DMS53 treated with DMSO at 0.1 percent for 48 hours (cell line): Measurements from ENCODE around the gene SLCO2B1.

Experiments used
- DNase-seq: peaks from one replicate; lab custom pipeline; 2025; ENCODE audit not compliant: unreplicated experiment; lab: John Stamatoyannopoulos, UW

Gene SLCO2B1

DNA sequence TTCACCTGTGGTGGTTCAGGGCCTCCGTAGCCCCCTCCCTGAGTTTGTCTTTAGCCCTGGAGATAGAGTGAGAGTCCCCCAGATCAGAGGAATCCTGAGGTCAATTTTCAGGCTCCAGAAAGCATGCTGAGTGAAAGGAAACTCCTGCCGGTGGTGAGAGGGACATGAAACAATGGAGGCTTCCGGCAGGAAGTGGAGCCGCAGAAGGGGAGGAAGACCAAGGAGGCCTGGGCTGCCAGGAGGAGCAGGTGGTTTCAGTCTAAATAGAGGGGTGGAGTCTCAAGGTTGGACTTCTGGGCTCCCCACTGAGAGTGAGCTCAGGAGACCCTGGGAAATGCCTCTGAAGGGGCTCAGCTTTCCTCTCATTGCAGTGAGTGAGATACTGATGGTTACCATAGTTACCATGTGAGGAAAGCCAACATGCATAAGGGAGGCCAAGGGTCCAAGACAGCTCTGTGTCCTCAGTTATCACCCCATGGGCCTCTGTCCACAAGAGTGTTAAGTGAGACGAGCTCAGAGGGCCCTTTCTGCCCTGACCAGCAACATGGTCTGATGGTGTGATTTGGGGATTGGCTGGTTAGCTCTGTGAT, 10.7 kb downstream of the SLCO2B1 start:
- no peak for DNase-seq

DNA sequence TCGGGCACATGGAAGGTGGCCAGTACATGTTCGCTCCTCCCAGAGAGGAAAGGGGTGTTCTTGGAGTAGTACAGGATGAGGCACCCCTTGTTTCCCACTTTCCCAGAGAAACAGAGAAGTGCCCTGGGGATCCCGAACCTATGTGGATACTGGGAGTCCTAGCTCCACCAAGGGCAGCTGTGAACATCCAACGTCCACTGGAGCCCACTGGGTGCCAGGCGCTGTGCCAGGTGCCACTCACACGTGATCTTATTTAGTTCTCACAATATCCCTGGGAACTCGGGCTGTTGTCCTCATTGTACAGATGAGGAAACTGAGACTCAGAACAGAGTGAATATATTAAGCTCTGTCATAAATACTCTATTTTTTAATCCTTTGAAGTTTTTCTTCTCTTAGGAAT, 12.0 kb downstream of the SLCO2B1 start:
- no peak for DNase-seq

DNA sequence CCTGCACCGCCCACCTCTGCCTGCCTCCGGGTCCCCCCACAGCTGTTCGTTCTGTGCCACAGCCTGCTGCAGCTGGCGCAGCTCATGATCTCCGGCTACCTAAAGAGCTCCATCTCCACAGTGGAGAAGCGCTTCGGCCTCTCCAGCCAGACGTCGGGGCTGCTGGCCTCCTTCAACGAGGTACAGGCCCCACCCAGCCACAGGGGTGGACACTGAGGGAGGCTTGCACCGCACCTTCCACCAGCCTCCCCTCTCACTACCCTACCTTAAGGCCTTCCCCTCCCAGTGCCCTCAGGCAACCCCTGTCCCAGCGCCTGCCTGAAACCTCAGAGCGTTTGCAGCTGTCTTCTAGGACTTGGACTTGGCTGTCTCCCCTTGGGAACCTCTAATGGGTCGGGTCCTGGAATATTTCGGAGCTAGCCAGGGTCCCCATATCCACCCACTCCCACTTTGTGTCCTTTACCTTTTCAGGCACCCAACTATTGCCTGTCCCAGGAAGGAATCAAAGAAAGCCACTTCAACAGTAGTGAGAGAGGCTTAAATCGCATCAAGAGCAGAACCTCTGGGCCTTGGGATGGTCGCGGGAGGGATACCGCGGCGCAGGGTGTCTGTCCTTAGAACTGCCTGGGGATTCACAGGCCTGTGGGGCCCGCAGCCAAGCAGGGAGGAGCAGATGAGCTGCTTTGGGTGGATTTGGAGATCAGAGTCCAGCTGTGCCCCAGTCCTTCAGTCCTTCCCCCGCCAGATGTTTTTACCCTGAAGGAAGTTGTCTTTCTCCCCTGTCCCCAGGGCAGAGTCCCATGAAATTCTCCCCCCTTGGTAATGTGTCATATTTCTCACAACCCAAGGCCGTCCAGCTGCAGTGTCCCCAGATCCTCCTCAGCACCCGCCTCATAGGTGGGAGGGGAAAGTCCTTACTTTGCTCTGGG, 13.3 kb downstream of the SLCO2B1 start:
- no peak for DNase-seq

DNA sequence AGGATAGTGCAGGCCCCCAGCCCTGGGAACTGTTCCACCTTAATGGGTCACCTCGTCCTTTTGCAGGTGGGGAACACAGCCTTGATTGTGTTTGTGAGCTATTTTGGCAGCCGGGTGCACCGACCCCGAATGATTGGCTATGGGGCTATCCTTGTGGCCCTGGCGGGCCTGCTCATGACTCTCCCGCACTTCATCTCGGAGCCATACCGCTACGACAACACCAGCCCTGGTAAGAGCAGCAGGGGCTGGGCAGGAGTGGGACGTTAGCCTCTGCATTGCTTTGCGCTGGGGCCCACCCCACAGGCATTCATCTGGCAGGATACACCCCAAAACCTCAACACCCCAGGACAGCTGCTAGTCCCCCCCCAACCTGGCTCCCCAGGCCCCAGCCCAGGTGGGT, 14.8 kb downstream of the SLCO2B1 start:
- DNase-seq = no peak

DNA sequence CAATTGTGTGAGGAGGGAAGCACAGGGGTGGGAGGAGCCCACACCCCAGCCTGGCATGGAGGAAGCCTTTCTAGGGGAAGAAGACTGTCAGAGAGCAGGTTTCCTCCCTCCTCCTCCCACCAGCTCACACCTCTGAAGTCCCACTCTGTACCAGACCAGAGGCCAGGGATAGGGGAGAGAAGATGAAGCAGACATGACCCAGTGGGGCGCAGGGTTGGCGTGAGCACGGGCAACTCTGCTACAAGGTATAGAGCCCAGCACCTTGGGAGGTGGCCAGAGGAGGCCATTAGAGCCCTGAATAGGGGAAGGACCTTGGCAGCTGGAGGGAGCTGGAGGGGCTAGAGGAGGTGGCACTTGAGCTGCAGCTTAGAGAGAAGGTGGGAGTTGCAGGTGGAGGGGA, 15.9 kb downstream of the SLCO2B1 start:
- DNase-seq = no peak

DNA sequence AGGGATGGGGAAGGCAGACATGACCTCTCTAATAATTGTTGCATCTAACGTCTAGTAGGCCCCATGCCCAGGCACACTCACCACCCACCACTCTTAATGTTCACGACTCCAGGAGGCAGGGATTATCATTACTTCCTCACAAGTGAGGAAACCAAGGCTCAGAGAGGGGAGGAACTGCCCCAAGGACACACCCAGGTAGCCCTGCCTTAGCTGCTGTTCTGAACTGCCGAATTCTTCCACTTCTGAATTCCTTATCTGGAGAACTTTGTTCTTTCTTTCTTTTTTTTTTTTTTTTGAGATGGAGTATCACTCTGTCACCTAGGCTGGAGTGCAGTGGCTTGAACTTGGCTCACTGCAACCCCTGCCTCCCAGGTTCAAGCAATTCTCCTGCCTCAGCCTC, 16.7 kb downstream of the SLCO2B1 start:
- DNase-seq = no peak

DNA sequence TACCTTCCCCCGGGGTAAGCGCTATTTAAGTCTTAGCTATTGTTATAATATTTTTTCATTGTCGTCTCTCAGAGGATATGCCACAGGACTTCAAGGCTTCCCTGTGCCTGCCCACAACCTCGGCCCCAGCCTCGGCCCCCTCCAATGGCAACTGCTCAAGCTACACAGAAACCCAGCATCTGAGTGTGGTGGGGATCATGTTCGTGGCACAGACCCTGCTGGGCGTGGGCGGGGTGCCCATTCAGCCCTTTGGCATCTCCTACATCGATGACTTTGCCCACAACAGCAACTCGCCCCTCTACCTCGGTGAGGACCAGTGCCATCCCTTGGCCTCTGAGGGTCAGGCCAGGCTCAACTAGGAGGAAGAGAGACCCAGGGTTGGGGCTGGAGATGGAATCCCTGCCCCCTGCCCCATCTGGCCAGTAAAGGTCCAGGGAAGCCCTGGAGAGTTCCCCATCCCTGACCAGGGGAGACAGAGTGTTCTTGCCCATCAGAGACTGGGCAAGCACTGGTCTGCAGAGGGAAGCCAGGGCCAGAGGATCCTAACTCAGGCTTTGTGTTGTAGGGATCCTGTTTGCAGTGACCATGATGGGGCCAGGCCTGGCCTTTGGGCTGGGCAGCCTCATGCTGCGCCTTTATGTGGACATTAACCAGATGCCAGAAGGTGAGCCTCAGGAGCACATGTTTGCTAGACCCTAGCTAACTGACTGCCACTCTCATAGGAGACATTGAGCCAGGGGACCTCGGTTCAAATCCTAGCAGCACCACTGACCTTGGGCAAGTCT, 18.4 kb downstream of the SLCO2B1 start:
- no peak for DNase-seq

DNA sequence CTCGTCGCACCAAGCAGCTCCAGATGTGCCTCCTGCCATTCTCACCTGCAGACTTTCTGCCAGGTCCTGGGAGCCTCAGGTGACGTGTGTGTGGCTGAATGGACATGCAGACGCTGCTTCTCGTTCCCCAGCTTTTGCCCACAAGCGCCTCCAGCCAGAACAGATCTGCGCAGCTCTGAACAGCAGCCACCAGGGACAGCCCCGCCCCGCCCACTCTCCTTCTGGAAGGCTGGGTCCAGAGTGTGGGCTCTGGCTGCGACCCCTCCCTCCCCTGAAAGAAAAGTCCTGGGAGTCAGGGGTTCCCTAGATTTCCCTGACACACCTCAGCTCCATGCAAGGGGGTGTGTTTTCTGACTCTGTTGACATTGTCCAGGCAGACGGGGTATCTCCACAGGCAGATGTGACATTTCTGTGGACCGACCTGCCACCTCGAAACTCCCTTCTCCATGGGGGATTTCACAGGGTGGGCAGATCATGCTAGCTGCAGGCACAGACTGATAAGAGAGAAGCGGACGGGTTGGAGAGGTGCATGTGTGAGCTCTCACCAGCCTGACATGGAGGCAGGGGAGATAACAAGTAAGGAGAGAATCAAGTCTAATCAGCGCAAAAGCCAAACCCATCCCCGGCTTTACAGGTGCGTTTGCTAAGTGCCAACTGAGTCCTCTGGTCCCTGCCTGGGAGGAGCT, 19.8 kb downstream of the SLCO2B1 start:
- no peak for DNase-seq

DNA sequence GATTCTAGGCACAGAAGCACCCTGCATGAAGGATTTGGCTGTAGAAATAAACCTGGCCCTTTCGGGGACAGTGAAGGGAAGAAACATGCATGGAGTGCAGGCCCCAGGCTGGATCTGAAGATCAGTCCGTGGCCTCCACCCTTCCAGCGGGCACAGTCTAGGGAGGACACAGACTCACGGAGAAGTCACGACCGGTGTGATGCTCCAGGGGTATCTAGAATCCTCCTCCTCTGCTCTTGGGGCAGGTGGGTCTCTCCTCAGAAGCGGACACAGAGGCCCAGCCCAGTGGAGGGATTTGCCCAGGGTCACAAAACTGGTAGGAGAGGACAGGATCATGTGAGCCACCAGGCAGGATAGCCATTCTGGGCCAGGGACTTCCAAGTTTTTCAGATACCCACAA, 22.4 kb downstream of the SLCO2B1 start:
- no peak for DNase-seq

DNA sequence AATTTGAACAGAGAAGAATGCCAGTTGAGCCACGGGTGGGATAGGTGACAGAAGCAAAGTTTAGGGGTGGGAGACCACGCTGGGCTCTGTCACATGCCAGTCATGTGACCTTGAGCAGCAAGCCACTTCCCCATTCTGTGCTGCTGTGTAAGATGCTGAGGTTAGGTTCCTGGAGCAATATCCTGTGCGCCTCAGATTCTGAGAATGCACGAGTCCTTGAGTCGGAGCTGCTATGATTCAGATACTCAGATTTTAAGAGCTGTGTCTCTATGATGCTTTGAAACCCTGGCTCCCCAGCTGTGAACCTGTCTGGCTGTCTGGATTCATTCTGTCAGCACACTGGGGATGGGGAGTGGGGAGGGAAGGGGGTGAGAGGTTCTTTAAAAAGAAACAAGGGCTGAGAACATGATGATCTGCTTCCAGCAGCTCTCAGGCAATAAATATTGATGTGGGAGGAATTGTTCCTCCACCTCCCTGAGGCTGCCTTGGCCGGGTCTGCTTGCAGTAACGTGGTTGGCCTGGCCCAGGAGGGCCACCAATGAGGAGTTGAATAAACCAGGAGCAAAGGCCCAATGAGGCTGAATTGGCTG, 24.0 kb downstream of the SLCO2B1 start:
- no peak for DNase-seq

DNA sequence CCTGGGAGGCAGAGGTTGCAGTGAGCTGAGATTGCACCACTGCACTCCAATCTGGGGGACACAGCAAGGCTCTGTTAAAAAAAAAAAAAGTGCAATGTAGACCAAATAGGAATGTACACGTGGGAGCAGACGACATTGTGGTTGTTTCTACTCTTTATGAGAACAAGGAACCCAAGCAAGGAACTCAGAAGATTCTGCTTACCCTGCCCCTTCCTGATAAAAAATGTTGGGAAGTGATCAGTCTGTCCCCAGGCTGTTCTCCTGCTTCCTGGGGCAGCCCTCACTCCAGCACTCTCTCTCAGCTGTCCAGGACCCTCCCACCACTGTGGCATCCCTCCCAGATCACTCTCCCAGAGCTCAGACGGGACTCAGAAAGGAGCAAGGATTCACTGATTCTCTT, 31.8 kb downstream of the SLCO2B1 start:
- no peak for DNase-seq

DNA sequence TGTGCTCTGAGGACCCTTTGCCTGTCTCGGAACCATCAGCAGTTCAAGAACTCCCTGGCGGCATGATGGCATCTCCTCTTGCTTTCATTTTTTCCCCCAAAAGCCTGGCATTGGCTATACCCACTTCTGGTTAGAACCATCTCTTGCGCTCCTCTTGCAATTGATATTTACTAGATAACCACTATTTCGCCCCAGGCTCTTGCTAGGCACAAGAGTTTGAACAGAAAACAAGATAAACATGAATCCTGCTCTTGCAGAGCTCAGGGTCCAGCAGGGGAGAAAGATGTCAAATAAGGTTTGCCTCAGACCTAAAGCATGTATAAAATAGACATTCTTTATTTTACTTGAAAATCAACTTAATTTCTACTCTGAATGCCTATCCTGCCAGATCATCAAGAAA, 33.1 kb downstream of the SLCO2B1 start:
- no peak for DNase-seq

DNA sequence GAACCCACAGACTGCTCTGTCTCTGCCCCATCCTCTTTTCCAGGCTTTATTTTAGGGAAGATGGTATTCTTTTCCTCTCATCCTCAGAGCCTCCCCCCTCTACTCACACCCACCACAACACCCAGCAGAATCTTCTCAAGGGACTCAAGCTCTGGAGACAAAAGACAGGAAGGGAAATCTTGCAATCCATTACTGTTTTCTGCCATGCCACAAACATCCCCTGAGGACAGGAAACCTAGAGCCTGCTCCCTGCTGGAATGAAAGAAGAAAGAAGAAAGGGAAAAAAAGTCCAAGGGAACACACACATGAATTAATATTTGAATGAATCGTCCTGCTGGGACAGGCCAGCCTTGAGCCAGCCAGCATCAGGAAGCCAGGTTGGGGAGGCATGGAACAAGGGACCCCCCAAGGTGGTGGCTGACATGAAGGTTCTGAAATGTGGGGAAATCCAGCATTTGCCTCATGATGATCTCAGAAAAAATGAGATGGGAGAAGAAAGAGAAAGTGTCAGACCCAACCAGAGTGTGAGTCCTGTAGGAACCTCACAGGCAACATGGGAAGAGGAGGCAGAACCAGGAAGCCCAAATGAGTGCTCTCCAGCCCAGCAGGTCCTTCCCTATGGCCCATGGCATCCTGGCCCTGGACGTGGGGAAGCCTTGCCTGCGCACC, 34.0 kb downstream of the SLCO2B1 start:
- DNase-seq = no peak

DNA sequence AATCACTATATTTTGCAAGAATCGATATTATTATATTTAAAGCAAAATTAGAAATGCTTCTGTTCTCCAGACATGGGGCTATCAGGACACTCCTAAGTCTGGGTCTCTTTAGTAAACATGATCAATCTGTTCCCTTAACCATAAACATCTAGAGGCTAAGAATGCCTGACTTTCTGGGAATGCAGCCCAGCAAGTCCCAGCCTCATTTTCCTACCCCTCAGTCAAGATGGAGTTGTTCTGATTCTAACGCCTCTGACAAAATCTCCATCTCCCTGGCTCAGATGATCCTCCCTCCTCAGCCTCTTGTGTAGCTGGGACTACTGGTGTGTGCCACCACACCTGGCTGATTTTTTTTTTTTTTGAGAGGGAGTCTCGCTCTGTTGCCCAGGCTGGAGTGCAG, 35.0 kb downstream of the SLCO2B1 start:
- DNase-seq = no peak

DNA sequence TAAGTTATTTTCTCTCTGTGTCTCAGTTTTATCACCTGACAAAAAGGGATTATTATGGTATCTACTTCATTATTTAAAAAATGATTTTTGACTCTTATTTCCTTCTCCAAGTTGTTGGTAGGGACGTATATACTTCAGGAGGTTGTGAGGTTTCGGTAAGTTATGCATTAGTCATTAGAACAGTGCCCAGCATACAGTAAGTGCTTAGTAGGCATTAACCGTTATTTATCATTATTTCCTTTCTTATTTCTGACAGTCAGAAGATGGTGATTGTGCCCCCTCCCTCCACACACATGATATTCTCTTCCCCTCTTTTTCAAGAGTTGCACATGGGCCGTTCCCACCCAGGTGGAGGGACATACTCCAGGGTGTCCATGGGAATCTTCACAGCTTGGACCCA, 36.1 kb downstream of the SLCO2B1 start:
- no peak for DNase-seq

DNA sequence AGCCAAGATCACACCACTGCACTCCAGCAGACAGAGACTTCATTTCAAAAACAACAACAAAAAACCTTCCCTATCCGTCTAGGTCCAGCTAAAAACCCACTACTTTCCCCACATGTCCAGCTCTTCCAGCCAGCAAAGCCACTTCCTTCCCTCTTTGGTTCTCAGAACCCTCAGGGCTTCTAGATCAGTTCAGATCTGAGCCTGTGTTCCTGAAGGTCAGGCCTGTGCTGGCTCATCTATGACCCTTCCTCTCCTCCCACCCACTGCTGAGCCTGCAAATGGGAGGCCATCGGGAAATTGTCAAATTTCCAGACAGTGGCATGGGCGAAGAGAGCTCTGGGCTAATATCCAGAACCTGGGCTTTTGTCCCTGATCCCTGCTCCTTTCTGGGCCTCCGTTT, 37.8 kb downstream of the SLCO2B1 start:
- no peak for DNase-seq

DNA sequence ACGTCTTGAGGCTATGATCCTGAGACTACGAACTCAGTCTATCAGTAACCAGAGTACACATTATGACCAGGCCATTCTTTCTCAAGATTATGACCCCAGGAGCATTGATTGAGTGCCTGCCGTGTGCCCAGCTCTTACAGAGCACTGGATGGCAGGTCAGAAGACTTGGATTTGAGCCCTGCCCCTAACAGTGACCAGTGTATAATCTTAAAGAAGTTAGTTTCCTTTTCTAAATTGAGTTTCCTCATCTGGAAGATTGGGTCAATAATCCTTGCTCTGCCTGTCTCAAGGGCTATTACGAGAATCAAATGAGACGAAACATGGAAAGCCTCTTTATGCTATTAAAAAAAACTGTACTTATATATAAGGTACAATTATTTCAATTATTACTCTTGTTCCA, 38.2 kb downstream of the SLCO2B1 start:
- DNase-seq = no peak

DNA sequence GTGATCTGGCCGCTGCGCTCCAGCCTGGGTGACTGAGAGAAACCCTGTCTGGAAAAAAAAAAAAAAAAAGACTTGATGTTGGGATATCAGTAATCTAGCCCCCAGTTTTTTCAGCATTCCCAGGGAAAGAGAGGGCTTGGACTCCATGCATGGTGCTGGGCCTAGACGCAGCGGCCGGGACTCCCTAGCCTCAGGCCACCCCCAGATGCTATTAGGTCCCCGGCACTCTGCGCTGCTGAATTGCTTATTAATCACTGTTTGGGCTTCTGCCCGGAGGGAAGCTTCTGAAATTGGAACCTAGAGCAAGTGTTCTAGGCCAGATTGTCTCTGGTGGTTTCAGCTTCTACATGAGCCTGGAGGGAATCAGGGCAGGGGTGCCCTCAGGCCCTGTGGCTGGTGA, 39.0 kb downstream of the SLCO2B1 start:
- DNase-seq = no peak

DNA sequence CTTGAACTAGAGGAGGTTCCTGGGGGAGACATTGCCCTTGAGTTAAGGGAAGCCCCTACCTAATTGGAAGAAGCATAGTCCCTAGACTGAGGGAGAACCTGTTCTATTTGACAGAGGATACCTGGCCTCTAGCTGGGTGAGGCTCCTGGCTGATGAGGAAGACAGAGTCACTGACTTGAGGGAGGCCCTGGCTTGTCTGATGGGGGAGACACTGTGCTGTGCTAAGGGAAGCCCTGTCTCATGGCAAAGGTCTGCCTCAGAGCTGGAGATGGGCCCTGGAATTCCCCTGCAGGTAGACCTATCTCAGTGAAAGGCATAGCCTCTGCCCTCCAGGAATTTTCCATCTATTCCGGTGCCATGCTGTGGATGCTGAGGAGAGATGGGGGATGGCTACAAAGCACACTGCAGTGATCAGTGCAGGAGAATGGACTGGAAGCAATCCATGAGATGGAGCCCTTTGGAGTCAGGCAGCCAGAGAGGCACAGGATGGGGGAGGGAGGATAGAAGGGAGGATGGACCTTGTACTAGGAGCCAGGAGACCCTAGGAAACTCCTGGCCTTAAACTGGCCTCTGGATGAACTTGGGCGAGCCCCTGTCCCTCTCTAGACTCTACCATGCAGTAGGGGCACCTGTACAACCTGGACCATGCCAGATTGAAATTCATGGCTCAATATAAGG, 39.9 kb downstream of the SLCO2B1 start:
- no peak for DNase-seq

DNA sequence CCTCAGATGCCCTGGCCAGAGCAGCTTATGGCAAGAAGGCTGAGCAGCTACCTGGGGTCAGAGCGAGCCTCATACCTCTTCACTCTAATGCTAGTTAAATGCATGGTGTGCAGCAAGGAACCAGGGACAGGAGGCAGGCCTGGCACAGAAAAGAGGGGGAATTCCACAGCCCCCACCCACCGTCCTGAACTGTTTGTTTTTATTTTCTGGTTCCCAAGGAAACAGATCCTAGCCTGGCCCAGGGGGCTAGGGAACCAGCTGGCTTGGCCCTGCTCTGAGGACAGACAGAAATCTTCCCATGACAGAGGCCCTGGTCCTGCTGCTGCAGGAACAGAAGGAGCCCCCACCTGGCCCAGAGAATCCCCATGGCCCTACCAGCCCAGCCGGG, 40.4 kb downstream of the SLCO2B1 start:
- no peak for DNase-seq
